Tibial artery (tissue), 4 donors: ENCODE data around the gene HAS3.

Experiments used
- DNase-seq, 2 donors: peaks; one replicate each; pipeline ENCODE4 v3.0.0-alpha.2; 2019
- H3K27ac ChIP-seq, 2 donors: fragments of 200-600 bp; sonication (generic) in 1 of 2; 1 replicate in 1 of 2; 2 replicates in 1 of 2; pipeline ENCODE4 v1.5.1; 2018 to 2019; ENCODE audit warnings: mild to moderate bottlenecking in 1 of 2
- H3K27me3 ChIP-seq, 2 donors: fragments of 200-600 bp; sonication (generic) in 1 of 2; one replicate each; pipeline versions ENCODE4 v1.5.1 to v1.6.0; 2016 to 2019
- H3K36me3 ChIP-seq, 3 donors: fragments of 200-600 bp; sonication (generic) in 2 of 3; one replicate each; pipeline ENCODE4 v1.5.1; 2016 to 2019; ENCODE audit warnings: mild to moderate bottlenecking in 2 of 3
- H3K4me1 ChIP-seq, 4 donors: fragments of 200-600 bp; sonication (generic) in 2 of 4; 1 replicate in 3 of 4; 2 replicates in 1 of 4; pipeline ENCODE4 v1.5.1; 2016 to 2019
- H3K4me3 ChIP-seq, 2 donors: fragments of 200-600 bp; sonication (generic) in 1 of 2; 1 replicate in 1 of 2; 2 replicates in 1 of 2; pipeline ENCODE4 v1.5.1; 2018 to 2019; ENCODE audit warnings: mild to moderate bottlenecking in 2 of 2
- H3K9me3 ChIP-seq, 3 donors: fragments of 200-600 bp; sonication (generic) in 1 of 3; one replicate each; pipeline ENCODE4 v1.5.1; 2016 to 2019
- CTCF ChIP-seq, 2 experiments: fragments of 200-600 bp in 1 of 2; fragments of 450-650 bp in 1 of 2; IDR thresholded peaks; one replicate each; pipeline ENCODE4 v1.5.1; 2017 to 2019; ENCODE audit warnings: antibody characterized with exemption in 2 of 2, mild to moderate bottlenecking in 1 of 2, moderate library complexity in 1 of 2
- intact Hi-C: fragments of 100-400 bp; cut with DNase I; formaldehyde crosslinking; loops from one replicate; pipeline ENCODE4 v1.15.0; 2023; ENCODE audit warnings: low total_unique reads

Gene HAS3

GRCh38 chr16:69093974-69094373 lies 11.5 kb upstream of the HAS3 start:
- no peak for DNase-seq
- Histone ChIP-seq H3K4me1 (no peaks in the 10 kb centered on the region), H3K4me3 (no peak overlapping the region), H3K9me3 (no peaks in the 10 kb centered on the region), H3K27me3 (no peaks in the 10 kb centered on the region), H3K27ac (no peak overlapping the region), H3K36me3 (no peaks in the 10 kb centered on the region)
- intact Hi-C loops: no loop called here
- TF ChIP-seq CTCF (IDR thresholded peaks at IDR 0.05): no peak

GRCh38 chr16:69094501-69094900 lies 11.0 kb upstream of the HAS3 start:
- H3K27ac ChIP-seq: no peak overlapping the region
- H3K27me3 ChIP-seq: no peaks in the 10 kb centered on the region
- DNase-seq: no peak
- no peaks in the 10 kb centered on the region for H3K9me3 ChIP-seq
- H3K4me3 ChIP-seq: no peak overlapping the region
- TF ChIP-seq CTCF (IDR thresholded peaks at IDR 0.05): no peak
- H3K36me3 ChIP-seq: no peaks in the 10 kb centered on the region
- H3K4me1 ChIP-seq: no peaks in the 10 kb centered on the region
- intact Hi-C loops: no loop called here

GRCh38 chr16:69095193-69095592 lies 10.3 kb upstream of the HAS3 start:
- TF ChIP-seq CTCF (IDR thresholded peaks at IDR 0.05): no peak
- H3K4me1 ChIP-seq: no peaks in the 10 kb centered on the region
- intact Hi-C loops: no loop called here

GRCh38 chr16:69100071-69100691 lies 5.3 kb upstream of the HAS3 start:
- TF ChIP-seq CTCF (IDR thresholded peaks at IDR 0.05): no peak
- no peak overlapping the region for H3K4me3 ChIP-seq
- no peaks in the 10 kb centered on the region for H3K27me3 ChIP-seq
- DNase-seq: no peak
- no peak overlapping the region for H3K27ac ChIP-seq
- H3K4me1 ChIP-seq: peaks cover 0 to 2% (median under 1%) of the 10 kb centered on the region in 4 donors
- H3K9me3 ChIP-seq: no peaks in the 10 kb centered on the region
- H3K36me3 ChIP-seq: no peaks in the 10 kb centered on the region
- intact Hi-C loops: no loop called here

More at GRCh38 chr16:69095193-69095592, 10.3 kb upstream of the HAS3 start:
- Histone ChIP-seq H3K4me3 (no peak overlapping the region), H3K9me3 (no peaks in the 10 kb centered on the region), H3K27me3 (no peaks in the 10 kb centered on the region), H3K36me3 (no peaks in the 10 kb centered on the region), H3K27ac (no peak overlapping the region)
- DNase-seq: no peak

- peaks cover 9 to 22% (median 15%) of the 10 kb centered on the region in 3 donors for H3K36me3 ChIP-seq
- intact Hi-C loops: no loop called here
- no peak for TF ChIP-seq CTCF (IDR thresholded peaks at IDR 0.05)
- H3K27me3 ChIP-seq: peaks cover 0 to 2% of the 10 kb centered on the region in 2 donors
- H3K27ac ChIP-seq: no peak overlapping the region
- peak overlapping the region; percentile 51 to 58 for H3K4me3 ChIP-seq
- H3K4me1 ChIP-seq: peaks cover 13 to 36% (median 30%) of the 10 kb centered on the region in 4 donors
- DNase-seq: peak in 1 of 2 donors; percentile 60
- no peaks in the 10 kb centered on the region for H3K9me3 ChIP-seq
Measured at GRCh38 chr16:69106491-69107315, 1.2 kb downstream of the HAS3 start.
